HepG2 (cell line): ENCODE data around the gene CHST3. TPM values are rescaled to one million over a fixed set of nuclear protein-coding genes. Genes with fewer than 3 reads are reported as not detected.

Experiments used
- ASH2L ChIP-seq: fragments of 300-600, 200-600 bp; sonication (generic); IDR thresholded peaks from 2 replicates; pipeline ENCODE4 v1.7.0; 2017; ENCODE audit warnings: low read depth, mild to moderate bottlenecking, moderate library complexity, mixed read lengths, low read length; ENCODE audit not compliant: insufficient read length
- CHD2 ChIP-seq: IDR thresholded peaks from 2 replicates; pipeline ENCODE4 v1.6.1; 2011; ENCODE audit warnings: low read depth, low read length, improper control_type of control experiment
- DBP ChIP-seq: sonication (generic); formaldehyde crosslinking; IDR thresholded peaks from 2 replicates; pipeline ENCODE4 v1.4.0; 2020; ENCODE audit warnings: missing genetic modification reagents; ENCODE audit errors: not compliant biosample characterization
- FOXM1 ChIP-seq: sonication (generic); formaldehyde crosslinking; IDR thresholded peaks from 2 replicates; pipeline ENCODE4 v1.5.0; 2020; ENCODE audit warnings: missing genetic modification reagents
- HDAC1 ChIP-seq: sonication (generic); formaldehyde crosslinking; IDR thresholded peaks from 2 replicates; pipeline ENCODE4 v1.5.1; 2020; ENCODE audit warnings: mild to moderate bottlenecking, missing genetic modification reagents
- HOXA3 ChIP-seq: sonication (generic); formaldehyde crosslinking; IDR thresholded peaks from 2 replicates; pipeline ENCODE4 v1.5.0; 2020; ENCODE audit warnings: missing genetic modification reagents
- IKZF5 ChIP-seq: IDR thresholded peaks from 2 replicates; pipeline ENCODE4 v1.6.1; 2018; ENCODE audit warnings: missing genetic modification reagents, mild to moderate bottlenecking, missing compliant biosample characterization
- MXI1 ChIP-seq: IDR thresholded peaks from 3 replicates; pipeline ENCODE4 v1.6.1; 2012; ENCODE audit warnings: low read depth, low read length, inconsistent platforms, borderline replicate concordance
- NFIB ChIP-seq: sonication (generic); formaldehyde crosslinking; IDR thresholded peaks from 2 replicates; pipeline ENCODE4 v1.9.0; 2021; ENCODE audit warnings: missing genetic modification reagents, mild to moderate bottlenecking, borderline replicate concordance
- NFRKB ChIP-seq: fragments of 450-650 bp; IDR thresholded peaks from 2 replicates; pipeline ENCODE4 v1.6.1; 2017
- NR1H2 ChIP-seq: sonication (generic); formaldehyde crosslinking; IDR thresholded peaks from 2 replicates; pipeline ENCODE4 v1.8.1; 2022; ENCODE audit warnings: low read depth, missing genetic modification reagents, borderline replicate concordance
- RELA ChIP-seq: sonication (generic); formaldehyde crosslinking; IDR thresholded peaks from 2 replicates; pipeline ENCODE4 v1.4.0; 2020; ENCODE audit warnings: missing genetic modification reagents
- REPIN1 ChIP-seq: sonication (generic); formaldehyde crosslinking; IDR thresholded peaks from 2 replicates; pipeline ENCODE4 v1.8.0; 2022; ENCODE audit warnings: missing genetic modification reagents, low read depth, mild to moderate bottlenecking, borderline replicate concordance
- SAFB2 ChIP-seq: sonication (generic); formaldehyde crosslinking; IDR thresholded peaks from 2 replicates; pipeline ENCODE4 v1.5.1; 2020; ENCODE audit warnings: missing genetic modification reagents, low read depth, mild to moderate bottlenecking, borderline replicate concordance
- SNAPC4 ChIP-seq: sonication (generic); formaldehyde crosslinking; IDR thresholded peaks from 2 replicates; pipeline ENCODE4 v1.4.0; 2020; ENCODE audit warnings: mild to moderate bottlenecking, missing genetic modification reagents
- SP4 ChIP-seq: sonication (generic); formaldehyde crosslinking; IDR thresholded peaks from 2 replicates; pipeline ENCODE4 v1.8.1; 2023; ENCODE audit warnings: mild to moderate bottlenecking, missing genetic modification reagents
- ZBTB49 ChIP-seq: sonication (generic); formaldehyde crosslinking; IDR thresholded peaks from 2 replicates; pipeline ENCODE4 v1.4.0; 2020; ENCODE audit warnings: missing genetic modification reagents, borderline replicate concordance
- ZFX ChIP-seq: sonication (generic); formaldehyde crosslinking; IDR thresholded peaks from 2 replicates; pipeline ENCODE4 v1.4.0; 2020; ENCODE audit warnings: mild to moderate bottlenecking, low read depth, missing genetic modification reagents, moderate library complexity
- ZKSCAN8 ChIP-seq: IDR thresholded peaks from 2 replicates; pipeline ENCODE4 v1.6.1; 2016; ENCODE audit warnings: borderline replicate concordance, missing genetic modification reagents, missing compliant biosample characterization
- ZNF713 ChIP-seq: sonication (generic); formaldehyde crosslinking; IDR thresholded peaks from 2 replicates; pipeline ENCODE4 v1.4.0; 2020; ENCODE audit warnings: mild to moderate bottlenecking, missing genetic modification reagents
- polyA plus RNA-seq, 8 experiments: library from polyadenylated mRNA; depleted of rRNA in 3 of 8; stranded (reverse) in 7 of 8; unstranded in 1 of 8; fragments of >200 nt; fragmentation: Illumina TruSeq in 4 of 8; extraction: Trizol in 4 of 8; gene quantifications; 2 replicates each; pipeline versions ENCODE4 v1.2.1 to v1.2.3, GENCODE V29; 2011 to 2016; ENCODE audit warnings: low read depth in 4 of 8, missing spikeins in 1 of 8, mixed read lengths in 1 of 8; ENCODE audit not compliant: insufficient read depth in 1 of 8
- total RNA-seq, 5 experiments: library from RNA; depleted of rRNA; stranded (reverse); fragments of >200 nt; fragmentation: Illumina TruSeq; extraction: Trizol; gene quantifications; 2 replicates each; pipeline ENCODE4 v1.2.3, GENCODE V29; 2016; ENCODE audit warnings: low read depth in 1 of 5

Gene CHST3
- total and polyA plus RNA-seq, 2 of the 13 experiments (the other 11 are each of a cell fraction or from before 2014, with no cell fraction given) = 7.2 to 18.7 TPM

- TF ChIP-seq ZBTB49 (CRISPR knock-in tag) (no peak), MXI1 (no peak), SNAPC4 (CRISPR knock-in tag) (no peak), NFRKB (no peak), REPIN1 (CRISPR knock-in tag) (no peak), SAFB2 (CRISPR knock-in tag) (no peak), CHD2 (no peak), ZFX (0 out of 2 replicates have a peak, but pooled peaks have one; percentile 13), ASH2L (peak; percentile 48), NFIB (CRISPR knock-in tag) (no peak), IKZF5 (no peak), HDAC1 (peak; percentile 70), RELA (CRISPR knock-in tag) (no peak), NR1H2 (CRISPR knock-in tag) (0 out of 2 replicates have a peak, but pooled peaks have one; percentile 29), ZKSCAN8 (CRISPR knock-in tag) (no peak), SP4 (peak; percentile 39; the same call in 1 of the 2 replicates), DBP (CRISPR knock-in tag) (no peak), HOXA3 (CRISPR knock-in tag) (peak; percentile 60; the same call in 1 of the 2 replicates), ZNF713 (CRISPR knock-in tag) (0 out of 2 replicates have a peak, but pooled peaks have one; percentile 22), FOXM1 (CRISPR knock-in tag) (0 out of 2 replicates have a peak, but pooled peaks have one; percentile 26)
Observed at GRCh38 chr10:71964743-71965515, 734 bp downstream of the CHST3 start (continued).
